ENCODE measurements around the gene IL18RAP. TPM values are rescaled to one million over a fixed set of nuclear protein-coding genes. Genes with fewer than 3 reads are reported as not detected.
A peak's percentile ranks its signal among the peaks of the same experiment; 100 is the strongest.

IL18RAP gene
- total RNA-seq, 1 donor from 2014 or later = 1.2 TPM

GRCh38 chr2:102486941-102487702 lies 64.2 kb downstream of the IL18RAP start:
- Mint-ChIP-seq H3K27me3 (no peaks in the 10 kb centered on the region), H3K27ac (peak overlapping the region; percentile 78), H3K36me3 (no peaks in the 10 kb centered on the region), H3K9me3 (no peaks in the 10 kb centered on the region), H3K4me1 (ENCODE audit: unreplicated experiment) (no peaks in the 10 kb centered on the region), H3K4me3 (no peak overlapping the region)
- DNase-seq (ENCODE audit: extremely low spot score, unreplicated experiment) = no peak
- no peak for TF ChIP-seq CTCF (conservative IDR thresholded peaks at IDR 0.05)

GRCh38 chr2:102487761-102488462 lies 65.0 kb downstream of the IL18RAP start:
- no peak for TF ChIP-seq CTCF (conservative IDR thresholded peaks at IDR 0.05)
- no peak for DNase-seq (ENCODE audit: extremely low spot score, unreplicated experiment)
- no peaks in the 10 kb centered on the region for H3K27me3 Mint-ChIP-seq
- no peaks in the 10 kb centered on the region for H3K9me3 Mint-ChIP-seq
- H3K4me1 Mint-ChIP-seq (ENCODE audit: unreplicated experiment) = no peaks in the 10 kb centered on the region
- no peak overlapping the region for H3K4me3 Mint-ChIP-seq
- H3K36me3 Mint-ChIP-seq = no peaks in the 10 kb centered on the region
- peak overlapping the region; percentile 78 for H3K27ac Mint-ChIP-seq

GRCh38 chr2:102489646-102490045 lies 66.7 kb downstream of the IL18RAP start:
- DNase-seq (ENCODE audit: extremely low spot score, unreplicated experiment) = no peak
- Mint-ChIP-seq H3K27ac (no peak overlapping the region), H3K4me3 (no peak overlapping the region), H3K9me3 (no peaks in the 10 kb centered on the region), H3K27me3 (no peaks in the 10 kb centered on the region), H3K4me1 (ENCODE audit: unreplicated experiment) (no peaks in the 10 kb centered on the region), H3K36me3 (peaks cover 3% of the 10 kb centered on the region)
- no peak for TF ChIP-seq CTCF (conservative IDR thresholded peaks at IDR 0.05)

- Mint-ChIP-seq H3K27ac (no peak overlapping the region), H3K4me1 (ENCODE audit: unreplicated experiment) (no peaks in the 10 kb centered on the region), H3K9me3 (peaks cover 4% of the 10 kb centered on the region), H3K27me3 (no peaks in the 10 kb centered on the region), H3K36me3 (peaks cover 3% of the 10 kb centered on the region), H3K4me3 (no peak overlapping the region)
- TF ChIP-seq CTCF (conservative IDR thresholded peaks at IDR 0.05) = no peak
- no peak for DNase-seq (ENCODE audit: extremely low spot score, unreplicated experiment)
Measured at GRCh38 chr2:102492006-102492405, 69.0 kb downstream of the IL18RAP start.

GRCh38 chr2:102494570-102494969 lies 71.6 kb downstream of the IL18RAP start:
- no peak overlapping the region for H3K4me3 Mint-ChIP-seq
- no peaks in the 10 kb centered on the region for H3K4me1 Mint-ChIP-seq (ENCODE audit: unreplicated experiment)
- peaks cover 4% of the 10 kb centered on the region for H3K9me3 Mint-ChIP-seq
- peaks cover 3% of the 10 kb centered on the region for H3K36me3 Mint-ChIP-seq
- H3K27me3 Mint-ChIP-seq = no peaks in the 10 kb centered on the region
- no peak for DNase-seq (ENCODE audit: extremely low spot score, unreplicated experiment)
- TF ChIP-seq CTCF (conservative IDR thresholded peaks at IDR 0.05) = no peak
- no peak overlapping the region for H3K27ac Mint-ChIP-seq

Data from type B pancreatic cell (in vitro differentiated cells).